ENCODE data around the gene NIPSNAP3A.
A peak's percentile ranks its signal among the peaks of the same experiment; 100 is the strongest.
"Not testable (repeated sequence)": the region's sequence is repeated elsewhere in the genome, so short reads cannot be mapped to it uniquely, and the experiment has no call there.

Gene NIPSNAP3A

DNA sequence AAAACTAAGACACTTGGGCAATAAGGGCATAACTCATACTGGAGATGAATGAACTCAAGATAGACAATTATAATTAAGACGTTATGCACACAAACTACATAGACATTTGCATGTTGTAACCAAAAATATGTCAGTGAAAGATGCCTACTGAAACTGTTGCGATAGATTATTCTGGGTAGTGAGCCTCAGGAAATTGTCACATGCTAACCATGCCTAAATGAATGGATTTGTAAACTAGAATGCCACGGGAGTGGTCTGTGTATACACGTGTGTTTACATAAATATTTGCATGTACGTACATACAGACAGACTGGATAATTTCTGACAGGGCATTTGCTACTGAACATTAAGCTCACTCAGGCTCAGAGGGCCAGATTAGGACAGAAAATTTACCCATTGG is 17.7 kb downstream of the NIPSNAP3A start:
- H3K4me3 Mint-ChIP-seq: peak overlapping the region; percentile 89
- DNase-seq: no peak
- H3K27ac Mint-ChIP-seq: no peak overlapping the region
- ATAC-seq: no peak
- peaks cover 2% of the 10 kb centered on the region for H3K27me3 Mint-ChIP-seq
- H3K36me3 Mint-ChIP-seq (ENCODE audit: low read depth): no peaks in the 10 kb centered on the region
- H3K4me1 Mint-ChIP-seq: peaks cover 5% of the 10 kb centered on the region
- no peaks in the 10 kb centered on the region for H3K9me3 Mint-ChIP-seq

DNA sequence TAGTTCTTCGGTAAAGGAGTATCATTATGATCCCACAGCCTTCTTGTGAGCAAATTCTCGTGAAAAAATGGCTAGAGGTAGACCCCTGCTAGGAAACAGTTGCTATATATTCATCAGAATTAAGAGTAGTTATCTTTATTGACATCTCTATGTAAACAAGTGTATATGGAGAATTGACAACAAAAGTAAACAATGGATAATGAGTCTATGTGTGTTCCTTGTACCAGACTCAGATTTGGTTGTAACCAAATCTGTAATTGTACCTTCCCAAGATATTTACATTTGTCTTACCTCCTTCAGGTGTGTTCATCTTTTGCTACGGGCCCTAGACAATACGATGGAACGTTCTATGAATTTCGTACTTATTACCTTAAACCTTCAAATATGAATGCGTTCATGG is 18.5 kb downstream of the NIPSNAP3A start:
- ATAC-seq: no peak
- Mint-ChIP-seq H3K4me3 (no peak overlapping the region), H3K36me3 (ENCODE audit: low read depth) (no peaks in the 10 kb centered on the region), H3K27ac (no peak overlapping the region), H3K9me3 (no peaks in the 10 kb centered on the region), H3K4me1 (peaks cover 5% of the 10 kb centered on the region), H3K27me3 (peaks cover 2% of the 10 kb centered on the region)
- DNase-seq: no peak

DNA sequence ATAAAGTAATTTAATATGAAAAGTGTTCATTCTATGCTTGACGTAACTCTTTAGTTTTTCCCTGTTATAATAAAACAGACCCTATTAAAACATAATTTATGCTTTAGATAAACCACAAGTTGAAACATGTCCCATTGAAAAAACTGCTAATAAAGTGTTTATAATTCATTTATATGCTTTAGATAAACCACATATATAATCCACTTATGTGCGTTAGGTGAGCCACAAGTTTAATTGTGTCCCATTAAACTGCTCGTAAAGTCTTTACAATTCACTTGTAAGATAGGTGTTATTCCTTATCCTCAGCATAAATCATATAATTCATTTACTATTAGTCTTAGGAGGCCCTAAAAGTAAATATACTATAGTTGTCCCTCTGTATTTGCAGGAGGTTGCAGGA is 20.0 kb downstream of the NIPSNAP3A start:
- Mint-ChIP-seq H3K27ac (no peak overlapping the region), H3K36me3 (ENCODE audit: low read depth) (no peaks in the 10 kb centered on the region), H3K27me3 (peaks cover 2% of the 10 kb centered on the region), H3K9me3 (no peaks in the 10 kb centered on the region), H3K4me3 (no peak overlapping the region), H3K4me1 (peaks cover 5% of the 10 kb centered on the region)
- ATAC-seq (no peak), DNase-seq (no peak)

DNA sequence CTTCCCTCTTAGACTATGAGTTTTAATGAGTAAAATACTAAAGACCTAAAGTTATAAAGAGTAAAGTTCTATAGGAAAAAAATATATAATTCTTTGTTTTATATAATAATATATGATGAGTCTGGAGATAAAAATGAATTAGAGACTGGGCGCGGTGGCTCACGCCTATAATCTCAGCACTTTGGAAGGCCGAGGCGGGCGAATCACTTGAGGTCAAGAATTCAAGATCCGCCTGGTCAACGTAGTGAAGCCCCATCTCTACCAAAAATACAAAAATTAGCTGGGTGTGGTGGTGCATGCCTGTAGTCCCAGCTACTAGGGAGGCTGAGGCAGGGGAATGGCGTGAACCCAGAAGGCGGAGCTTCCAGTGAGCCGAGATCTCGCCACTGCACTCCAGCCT is 21.5 kb downstream of the NIPSNAP3A start:
- not testable (repeated sequence) for H3K9me3 Mint-ChIP-seq

DNA sequence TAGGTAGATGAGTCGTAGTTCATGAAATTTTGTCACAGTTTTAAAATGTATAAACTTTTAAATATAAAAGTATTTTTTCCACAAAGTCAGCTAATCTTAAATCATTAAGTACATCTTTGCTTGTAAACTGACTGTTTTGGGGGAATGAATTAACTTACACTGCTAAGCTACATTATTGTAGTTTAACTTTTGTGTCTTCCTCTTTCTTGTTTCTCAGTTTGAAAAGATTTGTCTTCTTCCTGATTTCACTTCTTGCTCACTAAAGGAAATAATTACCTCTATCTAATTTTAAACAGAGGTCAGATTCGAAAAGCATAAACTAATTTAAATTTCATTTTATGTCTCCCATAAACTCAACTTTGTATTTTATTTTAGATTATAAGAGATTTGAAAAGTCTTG is 22.2 kb downstream of the NIPSNAP3A start:
- peaks cover 3% of the 10 kb centered on the region for H3K4me1 Mint-ChIP-seq

More for the DNA sequence above, 21.5 kb downstream of the NIPSNAP3A start:
- not testable (repeated sequence) for H3K4me3 Mint-ChIP-seq; H3K4me1 Mint-ChIP-seq; H3K27me3 Mint-ChIP-seq; H3K27ac Mint-ChIP-seq; DNase-seq; ATAC-seq; H3K36me3 Mint-ChIP-seq (ENCODE audit: low read depth)

DNA sequence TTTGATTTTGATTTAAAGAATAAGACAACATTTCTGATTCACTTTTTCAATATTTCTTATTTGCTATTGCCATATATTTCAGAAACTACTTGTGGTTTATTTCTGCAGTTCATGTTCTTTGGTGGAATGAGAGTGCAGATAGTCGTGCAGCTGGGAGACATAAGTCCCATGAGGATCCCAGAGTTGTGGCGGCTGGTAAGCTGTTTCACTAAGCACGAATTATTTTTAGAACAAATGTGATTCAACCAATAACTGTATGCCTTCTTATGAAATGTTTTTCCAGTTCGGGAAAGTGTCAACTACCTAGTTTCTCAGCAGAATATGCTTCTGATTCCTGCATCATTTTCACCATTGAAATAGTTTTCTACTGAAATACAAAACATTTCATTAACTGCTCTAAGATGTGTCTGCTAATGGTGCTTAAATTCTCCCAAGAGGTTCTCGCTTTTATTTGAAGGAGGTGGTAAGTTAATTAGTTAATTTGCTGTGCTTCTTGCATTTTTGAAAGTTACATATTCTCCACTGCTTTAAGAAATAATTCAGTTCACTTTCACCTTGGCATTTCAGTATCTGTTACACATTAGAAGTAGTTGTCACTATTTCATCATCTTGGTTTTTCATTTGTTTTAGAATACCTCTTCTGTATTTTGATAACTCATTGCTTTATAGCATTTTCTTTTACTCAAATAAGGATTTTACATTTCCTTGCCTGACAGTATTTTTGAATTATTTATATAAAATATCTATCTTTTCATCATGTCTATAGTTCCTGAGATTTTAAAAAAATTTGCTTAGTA is 25.4 kb downstream of the NIPSNAP3A start:
- Mint-ChIP-seq H3K4me3 (no peak overlapping the region), H3K9me3 (no peaks in the 10 kb centered on the region), H3K36me3 (ENCODE audit: low read depth) (no peaks in the 10 kb centered on the region), H3K4me1 (peaks cover 3% of the 10 kb centered on the region), H3K27me3 (no peaks in the 10 kb centered on the region), H3K27ac (no peak overlapping the region)
- DNase-seq (no peak), ATAC-seq (no peak)

More for the DNA sequence above, 22.2 kb downstream of the NIPSNAP3A start:
- Mint-ChIP-seq H3K36me3 (ENCODE audit: low read depth) (no peaks in the 10 kb centered on the region), H3K27me3 (no peaks in the 10 kb centered on the region), H3K4me3 (no peak overlapping the region), H3K27ac (no peak overlapping the region), H3K9me3 (no peaks in the 10 kb centered on the region)
- DNase-seq (no peak), ATAC-seq (no peak)

DNA sequence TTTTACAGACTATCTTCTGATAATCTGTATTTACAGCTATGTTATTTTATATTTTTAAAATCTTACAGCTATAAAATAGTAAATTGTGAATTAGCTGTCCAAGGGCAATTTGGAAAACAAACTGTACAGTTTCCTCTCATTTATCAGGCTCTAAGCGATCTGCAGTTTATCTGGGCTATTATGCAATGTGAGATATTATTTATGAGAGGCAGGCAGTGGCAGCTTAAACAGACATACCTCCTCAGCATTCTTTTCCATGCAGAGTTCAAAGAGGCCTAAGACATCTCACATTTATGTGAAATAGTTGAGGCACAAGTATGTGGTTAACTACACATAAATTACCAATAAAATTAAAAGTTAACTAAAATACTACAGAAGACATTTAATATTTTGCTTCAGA is 26.6 kb downstream of the NIPSNAP3A start:
- no peaks in the 10 kb centered on the region for H3K27me3 Mint-ChIP-seq
- H3K9me3 Mint-ChIP-seq: no peaks in the 10 kb centered on the region
- peaks cover 3% of the 10 kb centered on the region for H3K4me1 Mint-ChIP-seq
- H3K36me3 Mint-ChIP-seq (ENCODE audit: low read depth): no peaks in the 10 kb centered on the region
- no peak for ATAC-seq
- no peak overlapping the region for H3K4me3 Mint-ChIP-seq
- no peak overlapping the region for H3K27ac Mint-ChIP-seq
- DNase-seq: no peak

DNA sequence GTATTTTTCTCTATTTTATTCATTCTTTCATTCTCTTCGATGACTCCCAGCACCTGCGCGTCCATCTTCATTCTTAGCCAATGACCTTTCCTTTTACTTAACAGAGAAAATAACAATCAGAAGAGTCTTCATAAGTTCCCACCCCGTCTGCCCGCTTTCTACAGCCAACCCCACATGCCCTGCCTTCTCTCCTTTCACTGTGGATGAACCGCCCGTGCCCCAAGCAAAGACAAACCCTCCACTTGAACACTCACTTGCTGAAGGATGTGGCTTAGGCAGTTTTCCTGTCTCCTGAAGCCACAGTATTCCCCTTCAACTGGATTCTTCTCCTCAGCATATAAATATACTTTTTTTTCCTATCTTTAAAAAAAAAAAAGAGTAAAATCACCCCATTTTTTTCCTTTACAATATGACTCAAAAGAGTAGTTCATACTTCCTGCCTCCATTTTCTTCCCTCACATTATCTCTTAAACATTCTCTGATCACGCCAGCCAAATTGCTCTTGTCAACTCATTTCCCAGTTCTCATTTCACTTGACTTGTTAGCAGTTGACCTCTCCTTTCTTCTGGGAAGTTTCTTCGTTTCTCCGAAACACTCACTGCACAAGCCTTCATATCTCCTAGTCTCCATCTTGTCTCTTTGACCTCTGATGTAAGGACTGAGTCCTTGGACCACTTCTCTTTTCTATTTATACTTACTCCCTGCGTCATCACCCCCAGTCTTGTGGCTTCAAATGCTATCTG is 27.5 kb downstream of the NIPSNAP3A start:
- no peak overlapping the region for H3K4me3 Mint-ChIP-seq
- ATAC-seq: no peak
- no peaks in the 10 kb centered on the region for H3K36me3 Mint-ChIP-seq (ENCODE audit: low read depth)
- peaks cover 3% of the 10 kb centered on the region for H3K4me1 Mint-ChIP-seq
- no peak overlapping the region for H3K27ac Mint-ChIP-seq
- DNase-seq: no peak
- no peaks in the 10 kb centered on the region for H3K9me3 Mint-ChIP-seq
- no peaks in the 10 kb centered on the region for H3K27me3 Mint-ChIP-seq

DNA sequence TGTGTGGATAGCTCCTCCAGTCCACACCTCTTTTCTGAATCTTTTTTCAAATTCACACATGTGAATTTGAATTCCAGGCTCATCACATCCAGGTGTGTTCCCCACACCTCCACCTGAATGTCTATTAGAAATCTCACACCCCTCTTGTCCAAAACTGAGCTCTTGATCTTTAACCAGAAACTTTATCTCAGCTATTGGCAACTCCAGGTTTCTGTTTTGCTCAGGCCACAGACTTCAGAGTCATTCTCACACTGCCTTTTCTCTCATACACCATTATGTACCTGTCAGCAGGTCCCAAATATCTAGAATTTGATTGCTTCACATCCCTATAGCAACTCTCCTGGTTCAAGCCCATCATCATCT is 28.1 kb downstream of the NIPSNAP3A start:
- Mint-ChIP-seq H3K4me3 (no peak overlapping the region), H3K27ac (no peak overlapping the region), H3K9me3 (no peaks in the 10 kb centered on the region), H3K36me3 (ENCODE audit: low read depth) (no peaks in the 10 kb centered on the region), H3K27me3 (no peaks in the 10 kb centered on the region), H3K4me1 (peaks cover 5% of the 10 kb centered on the region)
- no peak for DNase-seq
- no peak for ATAC-seq

DNA sequence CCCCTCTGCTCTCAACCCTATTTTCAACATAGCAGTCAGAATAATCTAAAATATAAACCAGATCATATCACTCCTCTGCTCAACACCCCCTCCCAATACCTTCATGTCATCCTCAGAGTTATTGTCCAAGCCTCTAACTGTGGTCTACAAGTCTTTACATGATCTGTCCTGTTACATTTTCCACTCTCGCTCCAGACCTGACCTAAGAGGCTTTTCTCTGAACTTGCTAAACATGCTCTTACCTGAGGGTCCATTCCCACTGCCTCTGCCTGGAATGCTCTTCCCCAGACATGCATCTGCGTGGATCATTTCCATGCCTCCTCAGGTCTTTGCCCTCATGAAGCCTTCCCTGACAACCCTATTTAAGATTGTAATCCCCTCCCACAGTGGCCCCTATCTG is 28.5 kb downstream of the NIPSNAP3A start:
- ATAC-seq: no peak
- Mint-ChIP-seq H3K36me3 (ENCODE audit: low read depth) (no peaks in the 10 kb centered on the region), H3K9me3 (no peaks in the 10 kb centered on the region), H3K4me1 (peaks cover 5% of the 10 kb centered on the region), H3K4me3 (no peak overlapping the region), H3K27me3 (no peaks in the 10 kb centered on the region), H3K27ac (no peak overlapping the region)
- no peak for DNase-seq

DNA sequence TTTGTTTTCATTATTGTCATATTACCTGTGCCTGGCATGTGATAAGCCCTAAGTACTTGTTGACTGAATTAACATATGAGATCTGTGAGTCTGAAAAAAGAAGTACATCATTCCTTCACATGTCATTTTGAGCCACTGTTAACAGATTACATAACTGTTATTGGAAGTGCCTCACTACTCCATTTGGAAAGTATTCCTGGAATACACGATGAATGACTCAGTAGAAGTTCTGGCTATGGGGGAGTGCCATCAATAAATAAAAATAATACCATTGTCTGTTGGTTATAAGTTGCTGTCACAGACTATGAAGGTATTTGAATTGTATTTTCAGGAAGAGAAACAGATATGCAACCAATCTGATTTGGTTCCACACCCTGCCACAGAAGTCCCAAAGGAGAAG is 29.3 kb downstream of the NIPSNAP3A start:
- H3K27ac Mint-ChIP-seq: no peak overlapping the region
- DNase-seq: no peak
- peaks cover 5% of the 10 kb centered on the region for H3K4me1 Mint-ChIP-seq
- no peaks in the 10 kb centered on the region for H3K27me3 Mint-ChIP-seq
- H3K4me3 Mint-ChIP-seq: no peak overlapping the region
- no peaks in the 10 kb centered on the region for H3K36me3 Mint-ChIP-seq (ENCODE audit: low read depth)
- H3K9me3 Mint-ChIP-seq: no peaks in the 10 kb centered on the region
- ATAC-seq: no peak

DNA sequence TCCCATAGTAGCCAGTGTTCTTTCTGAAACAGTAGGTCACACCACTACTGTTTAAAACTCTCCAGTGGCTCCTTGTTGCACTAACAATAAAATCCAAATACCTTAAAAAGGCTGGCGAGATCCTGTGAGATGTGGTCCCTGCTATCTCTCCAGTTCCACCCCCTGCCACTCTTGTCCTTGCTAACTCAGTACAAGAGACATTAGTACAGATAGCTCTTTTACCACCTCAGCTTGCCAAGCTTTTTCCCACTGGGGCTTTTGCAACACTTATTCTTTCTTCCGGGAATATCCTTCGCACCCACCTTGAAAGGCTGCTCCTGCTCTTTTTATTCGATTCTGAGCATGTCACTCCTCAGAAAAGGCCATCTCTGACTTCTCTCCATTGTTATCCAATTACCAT is 31.3 kb downstream of the NIPSNAP3A start:
- ATAC-seq: no peak
- no peaks in the 10 kb centered on the region for H3K9me3 Mint-ChIP-seq
- no peak overlapping the region for H3K4me3 Mint-ChIP-seq
- DNase-seq: no peak
- H3K27me3 Mint-ChIP-seq: no peaks in the 10 kb centered on the region
- H3K36me3 Mint-ChIP-seq (ENCODE audit: low read depth): no peaks in the 10 kb centered on the region
- peaks cover 2% of the 10 kb centered on the region for H3K4me1 Mint-ChIP-seq
- no peak overlapping the region for H3K27ac Mint-ChIP-seq

DNA sequence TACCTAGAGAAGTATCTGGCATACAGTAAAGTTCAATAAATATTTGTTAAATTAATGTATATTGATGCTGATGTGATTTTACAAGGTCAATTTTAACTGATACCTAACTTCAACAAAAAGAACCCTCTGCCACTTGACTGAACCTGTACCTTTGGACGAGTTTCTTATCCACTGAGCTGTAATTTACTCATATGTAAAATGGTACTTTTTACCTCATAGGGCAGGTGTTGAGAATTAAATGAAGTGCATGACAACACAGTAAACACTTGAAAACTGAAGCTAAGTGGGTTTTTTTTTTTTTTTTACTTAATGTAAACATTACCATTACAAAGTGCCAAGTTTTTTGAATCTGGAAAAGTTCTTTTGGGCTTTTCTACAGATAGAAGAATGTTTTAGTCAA is 31.9 kb downstream of the NIPSNAP3A start:
- peaks cover 2% of the 10 kb centered on the region for H3K4me1 Mint-ChIP-seq
- H3K27ac Mint-ChIP-seq: no peak overlapping the region

DNA sequence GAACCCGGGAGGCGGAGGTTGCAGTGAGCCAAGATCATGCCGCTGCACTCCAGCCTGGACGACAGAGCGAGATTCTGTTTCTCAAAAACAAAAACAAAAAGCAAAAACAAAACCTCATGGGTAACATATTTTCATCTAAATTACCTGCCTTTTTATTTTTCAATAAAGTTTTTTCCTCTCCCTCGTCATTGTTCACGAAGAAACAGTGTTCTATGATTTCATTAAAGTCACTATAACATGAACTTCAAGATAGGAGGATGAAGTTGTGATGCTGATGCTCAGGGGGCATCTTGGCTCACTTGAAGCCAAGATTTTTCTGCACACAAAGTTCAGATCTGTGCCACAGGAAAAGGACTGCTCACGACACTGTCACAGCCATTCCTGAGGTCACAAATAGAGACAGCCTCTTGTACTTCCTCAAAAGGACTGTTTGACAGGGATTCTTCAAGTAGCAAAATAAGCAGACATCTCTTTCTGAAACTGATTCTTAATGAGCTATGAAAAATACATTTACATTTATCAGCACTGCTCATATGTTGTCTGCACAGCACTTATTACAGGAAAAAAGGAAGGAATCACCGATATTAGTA is 32.6 kb downstream of the NIPSNAP3A start:
- peaks cover under 1% of the 10 kb centered on the region for H3K36me3 Mint-ChIP-seq (ENCODE audit: low read depth)
- DNase-seq (no peak), ATAC-seq (no peak)
- no peaks in the 10 kb centered on the region for H3K9me3 Mint-ChIP-seq
- H3K4me3 Mint-ChIP-seq: no peak overlapping the region
- H3K27me3 Mint-ChIP-seq: no peaks in the 10 kb centered on the region
- H3K4me1 Mint-ChIP-seq: peaks cover 2% of the 10 kb centered on the region
- H3K27ac Mint-ChIP-seq: no peak overlapping the region

More for the DNA sequence above, 31.9 kb downstream of the NIPSNAP3A start:
- Mint-ChIP-seq H3K9me3 (no peaks in the 10 kb centered on the region), H3K27me3 (no peaks in the 10 kb centered on the region), H3K4me3 (no peak overlapping the region), H3K36me3 (ENCODE audit: low read depth) (no peaks in the 10 kb centered on the region)
- DNase-seq (no peak), ATAC-seq (no peak)

DNA sequence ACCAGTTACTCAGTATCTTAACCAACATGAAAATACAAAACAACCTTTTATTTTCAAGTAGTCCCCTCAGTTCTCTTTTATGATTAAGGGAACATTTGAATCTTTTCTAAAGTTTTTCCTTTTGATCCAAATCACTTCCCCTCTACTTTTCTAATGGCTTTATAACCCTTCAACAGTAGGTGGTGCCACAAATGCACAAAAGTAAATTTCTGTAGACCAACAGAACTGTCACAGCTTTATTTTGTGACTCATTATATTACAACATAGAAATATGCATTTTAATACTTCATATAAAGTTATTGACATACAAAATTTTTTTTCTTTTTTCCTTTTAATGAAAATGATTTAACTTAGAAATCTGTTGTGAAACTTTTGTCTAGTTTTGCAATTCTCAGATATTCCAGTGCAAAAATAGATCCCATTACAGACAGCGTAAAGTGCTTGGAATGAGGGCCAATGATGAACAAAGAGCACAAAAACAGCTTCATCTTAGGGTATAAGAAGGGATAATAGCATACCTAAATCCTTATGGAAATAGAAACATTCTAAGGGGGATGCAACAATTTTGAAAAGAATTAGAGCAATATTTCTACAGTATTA is 33.4 kb downstream of the NIPSNAP3A start:
- Mint-ChIP-seq H3K4me3 (no peak overlapping the region), H3K27ac (no peak overlapping the region), H3K4me1 (peaks cover 2% of the 10 kb centered on the region), H3K36me3 (ENCODE audit: low read depth) (peaks cover 3% of the 10 kb centered on the region), H3K27me3 (no peaks in the 10 kb centered on the region), H3K9me3 (no peaks in the 10 kb centered on the region)
- DNase-seq (no peak), ATAC-seq (no peak)
